Subcutaneous adipose tissue (tissue), 4 donors: Measurements from ENCODE around the gene ALDH7A1. TPM values are rescaled to one million over a fixed set of nuclear protein-coding genes. Genes with fewer than 3 reads are reported as not detected.

ENCODE experiments used
- CTCF ChIP-seq: fragments of 450-650 bp; IDR thresholded peaks from one replicate; pipeline ENCODE4 v1.5.1; 2016; ENCODE audit warnings: low read depth, mild to moderate bottlenecking, control low read depth, antibody characterized with exemption, moderate library complexity
- total RNA-seq, 4 donors: library from RNA; depleted of rRNA; stranded (reverse); fragments of >200 nt; gene quantifications; one replicate each; pipeline ENCODE4 v1.1.0, GENCODE V29; 2016

The ALDH7A1 gene
- total RNA-seq = 10 to 100 TPM; 20.2 to 35.8 (median 27.6) TPM

- TF ChIP-seq CTCF = no peak
Observed at GRCh38 chr5:126594748-126595485, at the start of gene ALDH7A1. Gene ALDH7A1 (minus strand): TSS chr5:126595219. CDS start chr5:126595198, 21 bp downstream.

- TF ChIP-seq CTCF = no peak
Observed at GRCh38 chr5:126641387-126641786, 46.4 kb upstream of the ALDH7A1 start.

GRCh38 chr5:126640866-126641265, 45.8 kb upstream of the ALDH7A1 start:
- TF ChIP-seq CTCF = no peak

- no peak for TF ChIP-seq CTCF
Observed at GRCh38 chr5:126636956-126637355, 41.9 kb upstream of the ALDH7A1 start.

- TF ChIP-seq CTCF = no peak
Observed at GRCh38 chr5:126635585-126635984, 40.6 kb upstream of the ALDH7A1 start.

GRCh38 chr5:126633552-126633951, 38.5 kb upstream of the ALDH7A1 start:
- no peak for TF ChIP-seq CTCF

GRCh38 chr5:126631920-126632319, 36.9 kb upstream of the ALDH7A1 start:
- no peak for TF ChIP-seq CTCF
